Measurements from ENCODE around the gene KRTAP10-5. TPM values are rescaled to one million over a fixed set of nuclear protein-coding genes. Genes with fewer than 3 reads are reported as not detected.

The KRTAP10-5 gene
- total RNA-seq, 1 donor from 2014 or later = not detected

- no peak for ATAC-seq
- H3K4me1 ChIP-seq = no peaks in the 10 kb centered on the region
- no peak for TF ChIP-seq CTCF (IDR thresholded peaks at IDR 0.05)
- DNase-seq = peak; percentile 13
- H3K9me3 ChIP-seq = peaks cover 17% of the 10 kb centered on the region
- H3K27ac ChIP-seq = no peak overlapping the region
- intact Hi-C loops (cut with DNase I) = no loop called here
- no peak overlapping the region for H3K4me3 ChIP-seq
- no peaks in the 10 kb centered on the region for H3K36me3 ChIP-seq
- H3K27me3 ChIP-seq (ENCODE audit: low read depth) = peaks cover 5% of the 10 kb centered on the region
These were observed 7.3 kb downstream of the KRTAP10-5 start for GRCh38 chr21:44572959-44573583.

- TF ChIP-seq CTCF (IDR thresholded peaks at IDR 0.05) = no peak
- H3K27me3 ChIP-seq (ENCODE audit: low read depth) = peaks cover 5% of the 10 kb centered on the region
- H3K4me3 ChIP-seq = no peak overlapping the region
- no peak overlapping the region for H3K27ac ChIP-seq
- ATAC-seq (no peak), DNase-seq (peak; percentile 43)
- no peaks in the 10 kb centered on the region for H3K36me3 ChIP-seq
- intact Hi-C loops (cut with DNase I) = no loop called here
- H3K4me1 ChIP-seq = no peaks in the 10 kb centered on the region
- H3K9me3 ChIP-seq = peaks cover 13% of the 10 kb centered on the region
These were observed 8.3 kb downstream of the KRTAP10-5 start for GRCh38 chr21:44571844-44572782.

GRCh38 chr21:44571296-44571695 lies 9.1 kb downstream of the KRTAP10-5 start:
- ATAC-seq = no peak
- H3K27me3 ChIP-seq (ENCODE audit: low read depth) = peaks cover 5% of the 10 kb centered on the region
- H3K4me3 ChIP-seq = no peak overlapping the region
- no peaks in the 10 kb centered on the region for H3K36me3 ChIP-seq
- no peak for DNase-seq
- no peaks in the 10 kb centered on the region for H3K4me1 ChIP-seq
- no peak overlapping the region for H3K27ac ChIP-seq
- H3K9me3 ChIP-seq = peaks cover 7% of the 10 kb centered on the region
- TF ChIP-seq CTCF (IDR thresholded peaks at IDR 0.05) = no peak
- intact Hi-C loops (cut with DNase I) = no loop called here

GRCh38 chr21:44569861-44570517 lies 10.4 kb downstream of the KRTAP10-5 start:
- peak; percentile 31 for DNase-seq
- no peaks in the 10 kb centered on the region for H3K36me3 ChIP-seq
- peaks cover 5% of the 10 kb centered on the region for H3K27me3 ChIP-seq (ENCODE audit: low read depth)
- ATAC-seq = no peak
- H3K9me3 ChIP-seq = peaks cover 7% of the 10 kb centered on the region
- no peak for TF ChIP-seq CTCF (IDR thresholded peaks at IDR 0.05)
- H3K27ac ChIP-seq = no peak overlapping the region
- no peak overlapping the region for H3K4me3 ChIP-seq
- H3K4me1 ChIP-seq = no peaks in the 10 kb centered on the region
- intact Hi-C loops (cut with DNase I) = no loop called here

GRCh38 chr21:44568667-44569556 lies 11.5 kb downstream of the KRTAP10-5 start:
- Histone ChIP-seq H3K27me3 (ENCODE audit: low read depth) (peaks cover 5% of the 10 kb centered on the region), H3K36me3 (no peaks in the 10 kb centered on the region), H3K4me3 (no peak overlapping the region), H3K9me3 (peaks cover 7% of the 10 kb centered on the region), H3K27ac (no peak overlapping the region), H3K4me1 (no peaks in the 10 kb centered on the region)
- ATAC-seq = no peak
- intact Hi-C loops (cut with DNase I) = no loop called here
- DNase-seq = no peak
- no peak for TF ChIP-seq CTCF (IDR thresholded peaks at IDR 0.05)
